ENCODE measurements around the gene BIRC7. TPM values are rescaled to one million over a fixed set of nuclear protein-coding genes. Genes with fewer than 3 reads are reported as not detected.
A peak's percentile ranks its signal among the peaks of the same experiment; 100 is the strongest.

The BIRC7 gene
- total RNA-seq, 1 donor from 2014 or later = not detected

- Mint-ChIP-seq H3K4me3 (ENCODE audit: low read depth) (peak within 1 kb of the TSS; percentile 91), H3K36me3 (ENCODE audit: low read depth) (peaks cover 14% of the 10 kb centered on the region), H3K27ac (peak within 1 kb of the TSS; percentile 89), H3K27me3 (ENCODE audit: low read depth) (peaks cover 4% of the 10 kb centered on the region), H3K9me3 (no peaks in the 10 kb centered on the region), H3K4me1 (ENCODE audit: low read depth) (peaks cover 13% of the 10 kb centered on the region)
- intact Hi-C loops (cut with micrococcal nuclease) = no loop called here
- peak; percentile 85 for DNase-seq (ENCODE audit: low spot score)
Measured at GRCh38 chr20:63272105-63273058, 36.7 kb downstream of the BIRC7 start, which contains the start of gene ARFGAP1. Gene ARFGAP1, plus strand, starts transcription at chr20:63272813. Its CDS starts 2,768 bp downstream, at chr20:63275581.

GRCh38 chr20:63273059-63273579 is 37.4 kb downstream of the BIRC7 start:
- H3K27me3 Mint-ChIP-seq (ENCODE audit: low read depth) = peaks cover 4% of the 10 kb centered on the region
- peaks cover 13% of the 10 kb centered on the region for H3K4me1 Mint-ChIP-seq (ENCODE audit: low read depth)
- DNase-seq (ENCODE audit: low spot score) = no peak
- intact Hi-C loops (cut with micrococcal nuclease) = no loop called here
- H3K36me3 Mint-ChIP-seq (ENCODE audit: low read depth) = peaks cover 14% of the 10 kb centered on the region
- H3K4me3 Mint-ChIP-seq (ENCODE audit: low read depth) = peak overlapping the region; percentile 91
- no peaks in the 10 kb centered on the region for H3K9me3 Mint-ChIP-seq
- peak overlapping the region; percentile 89 for H3K27ac Mint-ChIP-seq

GRCh38 chr20:63273635-63274380 is 38.1 kb downstream of the BIRC7 start:
- H3K4me3 Mint-ChIP-seq (ENCODE audit: low read depth) = peak overlapping the region; percentile 91
- peaks cover 4% of the 10 kb centered on the region for H3K27me3 Mint-ChIP-seq (ENCODE audit: low read depth)
- H3K4me1 Mint-ChIP-seq (ENCODE audit: low read depth) = peaks cover 13% of the 10 kb centered on the region
- intact Hi-C loops (cut with micrococcal nuclease) = no loop called here
- H3K27ac Mint-ChIP-seq = peak overlapping the region; percentile 89
- DNase-seq (ENCODE audit: low spot score) = no peak
- peaks cover 19% of the 10 kb centered on the region for H3K36me3 Mint-ChIP-seq (ENCODE audit: low read depth)
- no peaks in the 10 kb centered on the region for H3K9me3 Mint-ChIP-seq

GRCh38 chr20:63274381-63275228 is 38.9 kb downstream of the BIRC7 start:
- intact Hi-C loops (cut with micrococcal nuclease) = no loop called here
- H3K9me3 Mint-ChIP-seq = no peaks in the 10 kb centered on the region
- H3K4me3 Mint-ChIP-seq (ENCODE audit: low read depth) = peak overlapping the region; percentile 45
- no peak for DNase-seq (ENCODE audit: low spot score)
- peaks cover 4% of the 10 kb centered on the region for H3K27me3 Mint-ChIP-seq (ENCODE audit: low read depth)
- H3K27ac Mint-ChIP-seq = no peak overlapping the region
- peaks cover 25% of the 10 kb centered on the region for H3K36me3 Mint-ChIP-seq (ENCODE audit: low read depth)
- H3K4me1 Mint-ChIP-seq (ENCODE audit: low read depth) = peaks cover 13% of the 10 kb centered on the region

- Mint-ChIP-seq H3K27ac (no peak overlapping the region), H3K4me1 (ENCODE audit: low read depth) (peaks cover 13% of the 10 kb centered on the region), H3K27me3 (ENCODE audit: low read depth) (peaks cover 4% of the 10 kb centered on the region), H3K9me3 (no peaks in the 10 kb centered on the region), H3K4me3 (ENCODE audit: low read depth) (peak overlapping the region; percentile 13), H3K36me3 (ENCODE audit: low read depth) (peaks cover 30% of the 10 kb centered on the region)
- DNase-seq (ENCODE audit: low spot score) = no peak
- intact Hi-C loops (cut with micrococcal nuclease) = no loop called here
Measured at GRCh38 chr20:63275825-63276224, 40.1 kb downstream of the BIRC7 start.

- no peak overlapping the region for H3K4me3 Mint-ChIP-seq (ENCODE audit: low read depth)
- no peaks in the 10 kb centered on the region for H3K27me3 Mint-ChIP-seq (ENCODE audit: low read depth)
- H3K27ac Mint-ChIP-seq = no peak overlapping the region
- intact Hi-C loops (cut with micrococcal nuclease) = no loop called here
- peaks cover 30% of the 10 kb centered on the region for H3K36me3 Mint-ChIP-seq (ENCODE audit: low read depth)
- no peak for DNase-seq (ENCODE audit: low spot score)
- H3K4me1 Mint-ChIP-seq (ENCODE audit: low read depth) = peaks cover 8% of the 10 kb centered on the region
- H3K9me3 Mint-ChIP-seq = no peaks in the 10 kb centered on the region
Measured at GRCh38 chr20:63276956-63277355, 41.3 kb downstream of the BIRC7 start.

- no peak for DNase-seq (ENCODE audit: low spot score)
- intact Hi-C loops (cut with micrococcal nuclease) = no loop called here
- Mint-ChIP-seq H3K9me3 (no peaks in the 10 kb centered on the region), H3K4me3 (ENCODE audit: low read depth) (no peak overlapping the region), H3K4me1 (ENCODE audit: low read depth) (peaks cover 8% of the 10 kb centered on the region), H3K27ac (no peak overlapping the region), H3K27me3 (ENCODE audit: low read depth) (no peaks in the 10 kb centered on the region), H3K36me3 (ENCODE audit: low read depth) (peaks cover 30% of the 10 kb centered on the region)
Measured at GRCh38 chr20:63277466-63278272, 42.0 kb downstream of the BIRC7 start.

- no peaks in the 10 kb centered on the region for H3K27me3 Mint-ChIP-seq (ENCODE audit: low read depth)
- no peaks in the 10 kb centered on the region for H3K9me3 Mint-ChIP-seq
- peaks cover 30% of the 10 kb centered on the region for H3K36me3 Mint-ChIP-seq (ENCODE audit: low read depth)
- no peak overlapping the region for H3K27ac Mint-ChIP-seq
- DNase-seq (ENCODE audit: low spot score) = no peak
- intact Hi-C loops (cut with micrococcal nuclease) = no loop called here
- H3K4me3 Mint-ChIP-seq (ENCODE audit: low read depth) = no peak overlapping the region
- peaks cover 6% of the 10 kb centered on the region for H3K4me1 Mint-ChIP-seq (ENCODE audit: low read depth)
Measured at GRCh38 chr20:63278661-63279060, 43.0 kb downstream of the BIRC7 start.

GRCh38 chr20:63279931-63280330 is 44.2 kb downstream of the BIRC7 start:
- no peak for DNase-seq (ENCODE audit: low spot score)
- Mint-ChIP-seq H3K4me1 (ENCODE audit: low read depth) (peaks cover 4% of the 10 kb centered on the region), H3K27ac (no peak overlapping the region), H3K27me3 (ENCODE audit: low read depth) (no peaks in the 10 kb centered on the region), H3K9me3 (no peaks in the 10 kb centered on the region), H3K4me3 (ENCODE audit: low read depth) (no peak overlapping the region), H3K36me3 (ENCODE audit: low read depth) (peaks cover 30% of the 10 kb centered on the region)
- intact Hi-C loops (cut with micrococcal nuclease) = no loop called here

GRCh38 chr20:63280371-63280770 is 44.7 kb downstream of the BIRC7 start:
- H3K27me3 Mint-ChIP-seq (ENCODE audit: low read depth) = no peaks in the 10 kb centered on the region
- no peak for DNase-seq (ENCODE audit: low spot score)
- intact Hi-C loops (cut with micrococcal nuclease) = no loop called here
- no peak overlapping the region for H3K27ac Mint-ChIP-seq
- no peaks in the 10 kb centered on the region for H3K9me3 Mint-ChIP-seq
- H3K4me3 Mint-ChIP-seq (ENCODE audit: low read depth) = no peak overlapping the region
- peaks cover 2% of the 10 kb centered on the region for H3K4me1 Mint-ChIP-seq (ENCODE audit: low read depth)
- peaks cover 28% of the 10 kb centered on the region for H3K36me3 Mint-ChIP-seq (ENCODE audit: low read depth)

GRCh38 chr20:63280929-63281545 is 45.3 kb downstream of the BIRC7 start:
- no peak for DNase-seq (ENCODE audit: low spot score)
- Mint-ChIP-seq H3K27ac (no peak overlapping the region), H3K27me3 (ENCODE audit: low read depth) (no peaks in the 10 kb centered on the region), H3K4me1 (ENCODE audit: low read depth) (peaks cover 2% of the 10 kb centered on the region), H3K9me3 (no peaks in the 10 kb centered on the region), H3K36me3 (ENCODE audit: low read depth) (peaks cover 23% of the 10 kb centered on the region), H3K4me3 (ENCODE audit: low read depth) (no peak overlapping the region)
- intact Hi-C loops (cut with micrococcal nuclease) = no loop called here
